OCI-LY3 (cell line): ENCODE data around the gene OR4K17.

ENCODE experiments used
- H2AFZ ChIP-seq: fragments of 200-600, 300-600 bp; shearing (Covaris generic); 2 replicates; pipeline ENCODE4 v1.6.0; 2014; ENCODE audit warnings: antibody characterized with exemption, low read depth, low read length
- H3K27ac ChIP-seq: fragments of 200-600, 300-600 bp; sonication (generic); 2 replicates; pipeline ENCODE4 v1.5.1; 2014; ENCODE audit warnings: mild to moderate bottlenecking, low read length, moderate library complexity, mixed read lengths
- H3K27me3 ChIP-seq: fragments of 200-600, 300-600 bp; sonication (generic); 2 replicates; pipeline ENCODE4 v1.6.1; 2014; ENCODE audit warnings: low read depth, low read length, mixed read lengths
- H3K36me3 ChIP-seq: fragments of 200-600, 300-600 bp; sonication (generic); replicated peaks from 2 replicates; pipeline ENCODE3; 2014; ENCODE audit warnings: low read depth, low read length, mixed read lengths
- H3K4me1 ChIP-seq: fragments of 300-600, 200-600 bp; sonication (generic); 2 replicates; pipeline ENCODE4 v1.6.1; 2014; ENCODE audit warnings: low read length, mixed read lengths
- H3K4me2 ChIP-seq: fragments of 200-600, 300-600 bp; sonication (generic); 2 replicates; pipeline ENCODE4 v1.6.1; 2014; ENCODE audit warnings: low read length, mixed read lengths
- H3K4me3 ChIP-seq: fragments of 300-600, 200-600 bp; sonication (generic); 2 replicates; pipeline ENCODE4 v1.5.1; 2014; ENCODE audit warnings: antibody characterized with exemption, mild to moderate bottlenecking, low read length, moderate library complexity
- H3K79me2 ChIP-seq: fragments of 300-600, 200-600 bp; shearing (Covaris generic); 2 replicates; pipeline ENCODE4 v1.6.1; 2014; ENCODE audit warnings: mild to moderate bottlenecking, low read length, mixed read lengths
- H3K9ac ChIP-seq: fragments of 300-600, 200-600 bp; shearing (Covaris generic); 2 replicates; pipeline ENCODE4 v1.6.0; 2014; ENCODE audit warnings: mild to moderate bottlenecking, low read length, moderate library complexity
- H3K9me3 ChIP-seq: fragments of 200-600, 300-600 bp; shearing (Covaris generic); 2 replicates; pipeline ENCODE4 v1.6.1; 2014; ENCODE audit warnings: low read length, mixed read lengths; ENCODE audit not compliant: insufficient read depth
- H4K20me1 ChIP-seq: fragments of 200-600, 300-600 bp; sonication (generic); 2 replicates; pipeline ENCODE4 v1.6.1; 2016; ENCODE audit warnings: low read length, mixed read lengths; ENCODE audit not compliant: insufficient read depth
- CTCF ChIP-seq: fragments of 200-600, 300-600 bp; sonication (generic); IDR thresholded peaks from 2 replicates; pipeline ENCODE4 v1.5.1; 2014; ENCODE audit warnings: antibody characterized with exemption, low read length, low read depth
- EZH2phosphoT487 ChIP-seq: fragments of 200-600 bp; shearing (Covaris generic); IDR thresholded peaks from 2 replicates; pipeline ENCODE4 v1.6.1; 2018; ENCODE audit warnings: antibody characterized with exemption, mixed run types, low read depth

Gene OR4K17

DNA sequence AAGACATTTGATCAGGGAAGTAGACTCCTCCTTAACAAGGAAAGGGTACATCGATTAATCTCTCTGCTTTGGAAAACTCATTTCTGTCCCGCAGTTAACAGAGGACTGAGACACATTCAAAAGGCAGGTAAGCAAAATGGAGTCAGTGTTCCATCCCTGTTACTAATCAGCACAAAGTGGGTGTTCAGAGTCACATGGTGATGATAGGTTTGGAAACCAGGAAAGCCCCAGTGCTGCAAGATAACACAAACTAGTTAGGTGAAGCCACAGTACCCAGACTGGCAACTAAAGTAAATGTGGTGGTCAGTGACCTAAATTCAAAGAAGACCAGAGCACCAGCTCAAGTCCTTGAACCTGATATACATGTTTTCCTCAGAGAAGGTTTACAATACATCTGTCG lies 1.8 kb downstream of the OR4K17 start:
- no peaks in the 10 kb centered on the region for H3K79me2 ChIP-seq
- peaks cover 3% of the 10 kb centered on the region; the same call in 1 of the 2 replicates for H3K27me3 ChIP-seq
- H3K4me2 ChIP-seq, result peak overlapping the region; percentile 3; the same call in 1 of the 2 replicates
- peaks cover 11% of the 10 kb centered on the region for H3K4me1 ChIP-seq
- H3K36me3 ChIP-seq, result no peaks in the 10 kb centered on the region
- no peak overlapping the region for H2AFZ ChIP-seq
- H3K9me3 ChIP-seq, result no peaks in the 10 kb centered on the region
- no peak overlapping the region for H3K27ac ChIP-seq
- TF ChIP-seq CTCF (no peak), EZH2phosphoT487 (no peak)
- no peak overlapping the region for H3K9ac ChIP-seq
- H3K4me3 ChIP-seq, result no peak overlapping the region
- H4K20me1 ChIP-seq, result no peaks in the 10 kb centered on the region

DNA sequence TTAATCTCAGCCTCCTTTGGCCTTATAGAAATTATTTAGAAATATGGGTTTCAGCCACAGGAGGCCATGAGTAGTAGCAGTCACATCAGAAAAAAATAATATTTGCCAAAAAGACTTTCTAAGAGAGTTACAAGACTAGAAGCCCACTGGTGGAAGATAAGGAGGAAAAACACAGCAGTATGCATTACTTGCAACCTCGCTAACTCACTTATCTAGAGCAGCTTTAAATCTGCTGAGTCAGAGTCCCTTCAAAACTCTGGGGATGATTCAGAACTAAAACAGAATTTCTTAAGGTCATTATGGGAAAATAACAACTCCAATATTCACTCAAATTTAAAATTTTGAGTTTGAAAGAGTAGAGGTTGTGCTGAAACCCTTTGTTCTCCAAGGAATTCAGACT lies 6.2 kb downstream of the OR4K17 start:
- Histone ChIP-seq H3K9ac (no peak overlapping the region), H3K4me3 (no peak overlapping the region), H3K36me3 (no peaks in the 10 kb centered on the region), H3K4me1 (peaks cover 10% of the 10 kb centered on the region), H3K27ac (no peak overlapping the region), H3K79me2 (no peaks in the 10 kb centered on the region), H4K20me1 (no peaks in the 10 kb centered on the region), H2AFZ (no peak overlapping the region), H3K9me3 (no peaks in the 10 kb centered on the region), H3K27me3 (no peaks in the 10 kb centered on the region), H3K4me2 (no peak overlapping the region)
- TF ChIP-seq EZH2phosphoT487 (no peak), CTCF (no peak)

- H4K20me1 ChIP-seq, result no peaks in the 10 kb centered on the region
- no peak overlapping the region for H3K4me2 ChIP-seq
- no peaks in the 10 kb centered on the region for H3K4me1 ChIP-seq
- no peak overlapping the region for H2AFZ ChIP-seq
- H3K4me3 ChIP-seq, result no peak overlapping the region
- no peaks in the 10 kb centered on the region for H3K27me3 ChIP-seq
- H3K36me3 ChIP-seq, result no peaks in the 10 kb centered on the region
- H3K27ac ChIP-seq, result no peak overlapping the region
- H3K79me2 ChIP-seq, result no peaks in the 10 kb centered on the region
- H3K9ac ChIP-seq, result no peak overlapping the region
- TF ChIP-seq EZH2phosphoT487, result no peak
- TF ChIP-seq CTCF, result no peak
- no peaks in the 10 kb centered on the region for H3K9me3 ChIP-seq
Measured at GRCh38 chr14:20118795-20119194, 8.3 kb downstream of the OR4K17 start.

- H4K20me1 ChIP-seq, result no peaks in the 10 kb centered on the region
- no peaks in the 10 kb centered on the region for H3K36me3 ChIP-seq
- H3K4me1 ChIP-seq, result no peaks in the 10 kb centered on the region
- H3K27me3 ChIP-seq, result peaks cover 5% of the 10 kb centered on the region; the same call in 1 of the 2 replicates
- TF ChIP-seq CTCF (no peak), EZH2phosphoT487 (no peak)
- no peak within 1 kb of the TSS for H2AFZ ChIP-seq
- H3K79me2 ChIP-seq, result no peaks in the 10 kb centered on the region
- H3K9ac ChIP-seq, result no peak within 1 kb of the TSS
- no peak within 1 kb of the TSS for H3K4me3 ChIP-seq
- H3K4me2 ChIP-seq, result no peak within 1 kb of the TSS
- no peaks in the 10 kb centered on the region for H3K9me3 ChIP-seq
- H3K27ac ChIP-seq, result no peak within 1 kb of the TSS
Measured at GRCh38 chr14:20138520-20138919, 28.0 kb downstream of the OR4K17 start, which contains the start of gene OR4N5. Gene OR4N5, plus strand, starts transcription at chr14:20138820. Its CDS starts 4,916 bp downstream, at chr14:20143736.
